SK-N-SH treated with all-trans-retinoic acid at 6 μM for 48 hours (cell line): ENCODE results near the gene SMIM1.

Experiments used
- ATAC-seq: fragments of 200-7000 bp; cut with Tn5 transposase; 3 replicates; pipeline ENCODE4 v1.9.1; 2020; ENCODE audit warnings: mild to moderate bottlenecking, moderate library complexity
- ARNTL ChIP-seq: fragments of 450-650 bp; formaldehyde crosslinking; IDR thresholded peaks from 2 replicates; pipeline ENCODE4 v1.5.0; 2020; ENCODE audit warnings: low read depth, mild to moderate bottlenecking, moderate library complexity, borderline replicate concordance
- BACH2 ChIP-seq: fragments of 250-450 bp; sonication (Bioruptor Pico); IDR thresholded peaks from 2 replicates; pipeline ENCODE4 v1.9.0; 2021; ENCODE audit warnings: mild to moderate bottlenecking, borderline replicate concordance
- CREB5 ChIP-seq: fragments of 250-450 bp; sonication (Bioruptor Pico); IDR thresholded peaks from 2 replicates; pipeline ENCODE4 v1.5.1; 2020; ENCODE audit warnings: low read depth, mild to moderate bottlenecking, moderate library complexity
- CSDC2 ChIP-seq: fragments of 250-450 bp; sonication (Bioruptor Pico); IDR thresholded peaks from 2 replicates; pipeline ENCODE4 v1.5.0; 2020; ENCODE audit warnings: mild to moderate bottlenecking, moderate library complexity
- CSRNP3 ChIP-seq: fragments of 250-450 bp; sonication (Bioruptor Pico); IDR thresholded peaks from 2 replicates; pipeline ENCODE4 v1.5.1; 2021; ENCODE audit warnings: mild to moderate bottlenecking, moderate library complexity
- ESRRG ChIP-seq: fragments of 250-450 bp; sonication (Bioruptor Pico); IDR thresholded peaks from 2 replicates; pipeline ENCODE4 v1.6.1; 2021; ENCODE audit warnings: mild to moderate bottlenecking
- GLIS3 ChIP-seq: fragments of 250-450 bp; sonication (Bioruptor Pico); IDR thresholded peaks from 2 replicates; pipeline ENCODE4 v1.5.0; 2020; ENCODE audit warnings: mild to moderate bottlenecking, moderate library complexity
- ISL1 ChIP-seq: fragments of 250-450 bp; sonication (Bioruptor Pico); IDR thresholded peaks from 2 replicates; pipeline ENCODE4 v2.1.2; 2022; ENCODE audit warnings: mild to moderate bottlenecking, moderate library complexity
- OSR1 ChIP-seq: fragments of 250-450 bp; sonication (Bioruptor Pico); IDR thresholded peaks from 2 replicates; pipeline ENCODE4 v1.8.0; 2022; ENCODE audit warnings: moderate library complexity, mild to moderate bottlenecking, inconsistent platforms
- PATZ1 ChIP-seq: fragments of 250-450 bp; sonication (Bioruptor Pico); IDR thresholded peaks from 2 replicates; pipeline ENCODE4 v1.8.0; 2020; ENCODE audit warnings: mild to moderate bottlenecking, moderate library complexity, borderline replicate concordance
- POU6F1 ChIP-seq: fragments of 250-450 bp; sonication (Bioruptor Pico); IDR thresholded peaks from 2 replicates; pipeline ENCODE4 v1.8.0; 2021; ENCODE audit warnings: low read depth, mild to moderate bottlenecking, moderate library complexity, borderline replicate concordance
- PPARA ChIP-seq: fragments of 250-450 bp; sonication (Bioruptor Pico); IDR thresholded peaks from 2 replicates; pipeline ENCODE4 v1.5.0; 2020; ENCODE audit warnings: mild to moderate bottlenecking, borderline replicate concordance
- SNAI2 ChIP-seq: fragments of 250-450 bp; sonication (Bioruptor Pico); IDR thresholded peaks from 2 replicates; pipeline ENCODE4 v1.5.0; 2020; ENCODE audit warnings: mild to moderate bottlenecking, moderate library complexity
- TCF4 ChIP-seq: fragments of 250-450 bp; sonication (Bioruptor Pico); IDR thresholded peaks from 2 replicates; pipeline ENCODE4 v1.8.0; 2021; ENCODE audit warnings: mild to moderate bottlenecking, moderate library complexity, borderline replicate concordance
- TOX ChIP-seq: fragments of 250-450 bp; sonication (Bioruptor Pico); IDR thresholded peaks from 2 replicates; pipeline ENCODE4 v1.8.0; 2021; ENCODE audit warnings: mild to moderate bottlenecking, moderate library complexity, borderline replicate concordance
- TSHZ2 ChIP-seq: fragments of 250-450 bp; sonication (Bioruptor Pico); IDR thresholded peaks from 2 replicates; pipeline ENCODE4 v1.5.0; 2020; ENCODE audit warnings: mild to moderate bottlenecking, moderate library complexity
- ZC3H10 ChIP-seq: fragments of 250-450 bp; sonication (Bioruptor Pico); IDR thresholded peaks from 2 replicates; pipeline ENCODE4 v1.5.1; 2021; ENCODE audit warnings: mild to moderate bottlenecking, moderate library complexity
- ZFP30 ChIP-seq: fragments of 450-650 bp; formaldehyde crosslinking; IDR thresholded peaks from 2 replicates; pipeline ENCODE4 v1.5.0; 2022; ENCODE audit warnings: mild to moderate bottlenecking, moderate library complexity
- ZNF565 ChIP-seq: fragments of 450-650 bp; formaldehyde crosslinking; conservative IDR thresholded peaks from 2 replicates; pipeline ENCODE4 v1.5.0; 2020; ENCODE audit warnings: low read depth, mild to moderate bottlenecking, moderate library complexity
- ZNF8 ChIP-seq: fragments of 450-650 bp; formaldehyde crosslinking; IDR thresholded peaks from 2 replicates; pipeline ENCODE4 v1.5.0; 2020; ENCODE audit warnings: mild to moderate bottlenecking, moderate library complexity

The SMIM1 gene

GRCh38 chr1:3768811-3769390 is 3.6 kb upstream of the SMIM1 start:
- no peak for ATAC-seq
- no peak for TF ChIP-seq OSR1 (CRISPR knock-in tag)

GRCh38 chr1:3770047-3770765 is 2.3 kb upstream of the SMIM1 start:
- TF ChIP-seq ZNF565 (no peak), ZNF8 (CRISPR knock-in tag) (no peak), POU6F1 (no peak), ZC3H10 (CRISPR knock-in tag) (no peak), ZFP30 (CRISPR knock-in tag) (no peak), OSR1 (CRISPR knock-in tag) (no peak), BACH2 (no peak), GLIS3 (CRISPR knock-in tag) (no peak), ESRRG (CRISPR knock-in tag) (no peak), TOX (CRISPR knock-in tag) (no peak), CREB5 (CRISPR knock-in tag) (no peak), CSDC2 (CRISPR knock-in tag) (no peak), TSHZ2 (CRISPR knock-in tag) (no peak), ARNTL (CRISPR knock-in tag) (no peak), CSRNP3 (CRISPR knock-in tag) (no peak), ISL1 (no peak), PPARA (CRISPR knock-in tag) (no peak), SNAI2 (CRISPR knock-in tag) (no peak)

GRCh38 chr1:3771108-3772026 is 1.2 kb upstream of the SMIM1 start:
- TF ChIP-seq BACH2 = no peak
- no peak for TF ChIP-seq ISL1
- no peak for ATAC-seq

More at GRCh38 chr1:3770047-3770765, 2.3 kb upstream of the SMIM1 start:
- ATAC-seq = no peak

GRCh38 chr1:3772027-3772714 is 378 bp upstream of the SMIM1 start:
- ATAC-seq = peak; percentile 76
- TF ChIP-seq TSHZ2 (CRISPR knock-in tag) = no peak
- TF ChIP-seq PPARA (CRISPR knock-in tag) = no peak
- TF ChIP-seq ARNTL (CRISPR knock-in tag) = no peak
- TF ChIP-seq PATZ1 (CRISPR knock-in tag) = no peak
- TF ChIP-seq ZFP30 (CRISPR knock-in tag) = no peak
- no peak for TF ChIP-seq OSR1 (CRISPR knock-in tag)
- no peak for TF ChIP-seq BACH2
- no peak for TF ChIP-seq ZNF8 (CRISPR knock-in tag)
- no peak for TF ChIP-seq TCF4 (CRISPR knock-in tag)
